NCI-H1417 treated with DMSO at 0.1 percent for 48 hours (cell line): ENCODE data around the gene CHCHD6.

Source experiments
- DNase-seq: peaks from one replicate; lab custom pipeline; 2025; lab: John Stamatoyannopoulos, UW

Gene CHCHD6

GRCh38 chr3:126668450-126669401 lies 35.3 kb upstream of the CHCHD6 start:
- no peak for DNase-seq

GRCh38 chr3:126671521-126671920 lies 32.5 kb upstream of the CHCHD6 start:
- DNase-seq: no peak

DNA sequence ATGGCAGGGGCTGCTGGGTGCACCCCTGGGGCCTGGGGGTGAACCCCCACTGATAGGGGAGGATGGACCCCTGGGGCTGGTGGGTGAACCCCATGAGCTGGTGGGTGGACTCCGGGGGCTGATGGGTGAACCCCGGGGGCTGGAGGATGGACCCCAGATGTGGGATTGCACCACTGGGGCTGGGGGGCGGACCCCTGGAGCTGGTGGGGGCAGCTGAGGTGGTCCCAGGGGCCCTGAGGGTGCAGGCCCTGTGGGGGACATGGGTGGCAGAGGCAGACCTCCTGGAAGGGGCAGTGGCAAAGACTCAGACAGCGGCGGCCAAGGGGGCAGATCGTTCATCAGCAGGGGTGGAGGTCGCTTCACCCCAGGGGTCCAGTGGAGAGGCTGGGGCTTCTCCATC lies 31.7 kb upstream of the CHCHD6 start:
- DNase-seq: no peak

DNA sequence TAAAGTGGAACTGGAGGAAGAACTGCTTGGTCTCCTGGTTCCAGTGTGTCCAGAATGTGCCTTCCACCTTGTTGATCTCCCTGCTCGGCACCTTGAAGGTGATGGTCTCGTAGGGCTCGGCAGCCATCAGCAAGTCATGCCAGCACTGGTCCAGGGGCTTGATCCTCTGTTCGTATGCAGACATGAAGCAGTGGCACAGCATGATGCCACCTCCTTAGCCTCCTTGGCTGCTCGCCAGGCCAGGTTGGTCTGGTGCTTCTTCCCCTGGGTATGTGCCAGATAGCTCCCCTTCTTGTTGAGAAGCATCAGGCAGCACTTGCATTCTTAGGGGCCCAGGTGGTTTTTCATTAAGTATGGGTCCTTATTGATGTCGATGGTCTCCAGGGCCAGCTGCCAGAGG lies 31.3 kb upstream of the CHCHD6 start:
- DNase-seq: no peak

DNA sequence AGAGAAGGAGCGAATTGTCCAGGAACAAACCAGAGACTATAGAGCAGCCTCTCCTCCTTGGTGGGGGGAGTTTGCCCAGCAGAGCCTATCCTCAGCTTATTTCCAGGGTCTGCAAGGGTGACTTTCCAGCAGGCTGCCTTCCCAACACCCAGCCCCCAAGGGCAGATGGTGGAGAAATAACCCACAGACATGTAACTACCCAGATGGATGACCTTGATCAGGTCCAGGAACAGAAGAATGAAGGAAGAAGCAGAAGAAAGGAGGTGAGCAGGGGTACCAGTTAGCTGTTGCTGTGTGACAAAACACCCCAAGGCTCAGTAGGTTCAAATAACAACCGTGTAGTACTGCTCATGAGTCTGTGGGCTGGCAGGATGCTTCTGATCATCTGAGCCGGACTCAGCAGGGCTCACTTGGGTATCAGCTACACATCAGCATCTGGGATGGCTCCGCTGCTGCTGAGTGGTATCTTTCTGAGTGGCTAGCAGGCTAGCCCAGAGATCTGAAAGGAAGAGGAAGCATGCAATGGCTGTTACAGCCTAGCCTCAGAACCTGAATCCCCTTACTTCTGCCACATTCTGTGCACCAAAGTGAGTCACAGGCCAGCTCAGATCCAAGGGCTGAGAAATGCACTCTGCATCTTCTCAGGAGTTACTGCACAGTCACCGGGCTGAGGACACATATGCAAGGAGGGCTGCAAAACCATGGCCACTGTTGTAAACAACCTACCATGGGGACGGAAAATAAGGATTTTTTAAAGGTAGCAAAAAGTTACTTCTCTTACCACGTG lies 26.9 kb upstream of the CHCHD6 start:
- DNase-seq: no peak

DNA sequence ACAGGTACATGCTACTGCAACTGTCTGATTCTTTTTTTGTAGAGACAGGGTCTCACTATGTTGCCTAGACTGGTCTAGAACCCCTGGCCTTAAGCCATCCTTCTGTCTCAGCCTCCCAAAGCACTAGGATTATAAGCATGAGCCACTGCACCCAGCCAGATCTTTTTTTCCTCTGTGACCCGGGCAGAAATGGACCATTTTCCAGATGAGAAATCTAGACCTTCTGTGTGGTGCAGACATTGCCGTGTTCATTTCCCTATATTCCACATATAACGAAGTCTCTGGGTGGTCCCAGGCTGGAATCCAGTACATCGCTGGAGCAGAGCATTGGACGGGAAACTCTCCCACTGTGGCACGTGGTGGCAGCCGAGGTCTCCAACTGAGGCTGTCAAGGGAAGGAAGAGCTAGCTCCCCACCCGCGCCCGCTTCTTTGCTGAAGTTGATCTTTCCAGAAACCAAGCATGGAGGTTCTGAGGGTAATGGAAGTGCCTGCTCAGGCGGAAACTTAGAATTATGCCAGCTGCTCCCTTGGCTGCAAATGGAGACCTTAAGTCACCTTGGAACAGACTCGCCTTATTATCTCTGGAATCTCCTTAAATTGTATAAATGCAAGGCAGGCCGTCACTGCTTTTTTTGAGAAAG lies 26.1 kb upstream of the CHCHD6 start:
- DNase-seq: no peak

DNA sequence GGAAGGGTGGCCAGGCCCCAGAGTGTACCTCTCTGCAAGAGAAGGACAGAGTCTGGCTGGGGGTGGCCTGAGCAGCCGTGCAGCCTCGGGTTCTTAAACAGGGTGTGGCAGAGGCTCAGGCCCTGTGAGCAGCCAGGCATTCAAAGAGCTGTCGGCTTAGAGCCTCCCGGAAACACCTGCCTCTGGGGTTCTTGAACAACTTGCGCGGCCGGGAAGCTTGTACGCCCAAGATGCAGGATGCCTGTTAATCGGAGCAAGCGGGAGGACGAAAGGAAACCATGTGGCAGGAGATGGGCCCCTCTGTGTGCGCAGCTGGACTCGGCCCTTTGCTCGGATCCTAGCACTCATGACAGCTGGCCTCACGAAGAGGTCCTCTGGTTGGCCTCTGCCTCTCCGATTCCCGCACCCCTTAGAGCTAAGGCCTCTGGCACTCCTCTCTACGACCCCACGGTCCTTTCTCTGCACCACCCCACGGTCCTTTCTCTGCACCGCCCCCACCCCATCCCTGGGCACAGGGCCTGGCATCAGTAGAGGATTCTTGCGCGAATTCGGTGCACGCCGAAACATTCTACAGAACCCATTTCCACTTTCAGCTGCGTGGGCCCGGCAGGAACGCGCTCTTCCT lies 25.2 kb upstream of the CHCHD6 start:
- DNase-seq: no peak

DNA sequence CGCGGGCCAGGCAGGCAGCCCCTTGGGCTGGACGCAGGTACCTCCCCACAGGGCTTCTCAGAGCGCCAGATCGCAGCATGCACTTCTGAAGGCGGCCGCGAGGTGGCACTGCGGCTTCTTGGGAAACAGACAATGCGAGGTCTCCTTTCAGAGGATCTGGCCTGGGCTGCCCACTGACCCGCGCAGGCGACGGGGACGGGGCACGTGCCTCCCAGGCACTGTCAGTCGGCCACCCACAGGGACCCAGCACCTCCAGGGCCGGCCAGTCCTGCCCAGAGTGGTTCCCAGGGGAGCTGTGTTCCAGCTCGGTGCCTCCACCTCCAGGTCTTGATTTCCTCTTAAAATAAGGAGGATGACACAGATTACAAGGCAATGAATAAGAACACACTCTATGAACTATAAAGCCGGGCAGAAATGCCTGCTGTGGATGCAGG lies 24.7 kb upstream of the CHCHD6 start:
- peak; percentile 35 for DNase-seq

DNA sequence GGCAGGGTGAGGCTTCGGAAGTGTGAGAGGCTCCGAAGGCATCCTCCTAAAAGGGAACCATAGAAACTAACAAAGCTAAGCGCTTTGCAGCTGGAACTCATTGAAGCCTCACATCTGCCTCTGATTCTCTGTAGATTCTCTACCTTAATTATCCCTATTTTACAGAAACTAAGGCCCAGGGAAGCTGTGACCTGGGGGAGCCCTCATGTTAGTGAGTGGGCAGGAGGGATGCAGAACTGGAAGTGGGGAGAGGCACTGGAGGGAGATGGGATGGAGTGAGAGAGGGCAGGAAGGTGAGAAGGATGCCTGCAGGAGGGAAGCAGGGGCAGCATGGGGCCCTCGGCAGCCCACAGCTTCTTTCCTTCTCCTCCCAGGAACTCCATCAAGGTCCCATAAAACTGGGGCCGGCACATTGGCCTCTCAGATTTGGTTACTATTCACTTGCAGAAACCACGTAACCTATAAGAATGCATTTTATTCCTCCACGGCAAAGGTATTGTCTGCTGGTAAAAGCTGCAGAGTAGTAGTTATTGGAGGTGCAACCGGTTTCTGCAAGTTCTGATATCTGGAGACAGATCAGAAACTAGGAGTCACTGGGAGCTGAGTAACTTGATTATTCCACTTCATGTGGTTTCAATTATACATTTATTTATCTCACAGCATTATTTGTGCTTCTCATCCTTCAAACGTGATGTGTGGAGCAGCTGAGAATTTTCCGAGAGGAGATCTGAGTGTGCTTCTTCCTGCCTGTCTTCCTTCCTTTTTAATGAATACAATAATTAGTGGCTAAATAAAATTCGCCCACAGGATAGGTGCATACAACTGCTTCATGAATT lies 24.0 kb upstream of the CHCHD6 start:
- DNase-seq: no peak

DNA sequence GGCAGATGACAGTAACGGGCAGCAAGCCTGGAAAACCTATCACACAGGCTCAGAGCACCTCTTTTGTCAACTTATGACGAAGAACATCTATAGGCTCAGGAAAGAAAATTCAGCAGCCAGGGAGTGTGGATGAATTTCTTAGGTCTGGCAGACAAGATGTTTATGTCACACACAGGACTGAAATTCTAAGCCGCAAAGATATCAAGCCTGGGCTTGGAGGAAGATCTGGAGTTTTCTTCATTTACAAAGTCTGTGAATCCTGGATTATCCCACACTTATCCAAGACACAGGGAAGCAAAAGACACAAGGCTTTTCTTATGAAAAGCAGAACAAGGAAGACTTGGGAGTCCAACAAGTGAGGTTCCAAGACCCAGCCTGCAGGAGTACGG lies 23.4 kb upstream of the CHCHD6 start:
- DNase-seq: no peak

GRCh38 chr3:126682009-126682408 lies 22.0 kb upstream of the CHCHD6 start:
- DNase-seq: no peak

GRCh38 chr3:126683069-126683468 lies 21.0 kb upstream of the CHCHD6 start:
- DNase-seq: no peak

DNA sequence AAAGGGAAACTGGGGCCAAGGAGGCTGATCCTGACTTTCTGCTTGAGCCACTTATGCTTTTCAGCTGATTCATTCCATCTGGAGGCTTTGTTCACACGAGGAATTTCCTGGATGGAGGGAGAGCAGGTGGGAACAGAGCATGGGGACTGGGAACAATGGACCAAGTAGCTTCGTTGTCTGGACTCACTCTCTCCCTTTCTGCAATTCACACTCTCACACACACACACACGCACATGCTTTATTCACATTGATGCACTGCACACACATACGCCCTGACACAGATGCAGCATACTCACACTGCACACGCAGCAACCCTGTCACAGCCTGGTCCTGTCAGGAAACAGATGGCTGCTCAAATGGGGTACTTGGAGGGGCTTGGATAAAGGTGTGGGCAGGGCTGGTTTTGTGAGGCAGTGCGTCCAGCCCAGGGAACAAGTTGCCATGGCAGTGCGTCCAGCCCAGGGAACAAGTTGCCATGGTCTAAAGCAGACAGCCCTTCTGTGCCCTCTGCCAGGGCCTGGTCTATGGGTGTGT lies 19.8 kb upstream of the CHCHD6 start:
- no peak for DNase-seq

GRCh38 chr3:126685021-126685420 lies 19.0 kb upstream of the CHCHD6 start:
- no peak for DNase-seq

DNA sequence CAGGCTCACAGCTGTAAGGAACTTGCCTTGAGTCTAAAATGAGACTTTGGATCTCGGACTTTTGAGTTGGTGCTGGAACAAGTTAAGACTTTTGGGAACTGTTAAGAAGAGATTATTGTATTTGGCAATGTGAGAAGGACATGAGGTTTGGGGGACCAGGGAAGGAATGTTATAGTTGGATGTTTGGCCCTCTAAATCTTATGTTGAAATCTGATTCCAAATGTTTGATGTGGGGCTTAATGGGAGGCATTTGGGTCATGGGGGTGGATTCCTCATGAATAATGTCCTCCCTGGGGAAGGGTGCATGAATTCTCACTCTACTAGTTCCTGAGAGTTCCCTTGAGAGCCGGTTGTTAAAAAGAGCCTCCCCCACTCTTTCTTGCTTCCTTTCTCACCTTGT lies 18.5 kb upstream of the CHCHD6 start:
- DNase-seq: no peak

DNA sequence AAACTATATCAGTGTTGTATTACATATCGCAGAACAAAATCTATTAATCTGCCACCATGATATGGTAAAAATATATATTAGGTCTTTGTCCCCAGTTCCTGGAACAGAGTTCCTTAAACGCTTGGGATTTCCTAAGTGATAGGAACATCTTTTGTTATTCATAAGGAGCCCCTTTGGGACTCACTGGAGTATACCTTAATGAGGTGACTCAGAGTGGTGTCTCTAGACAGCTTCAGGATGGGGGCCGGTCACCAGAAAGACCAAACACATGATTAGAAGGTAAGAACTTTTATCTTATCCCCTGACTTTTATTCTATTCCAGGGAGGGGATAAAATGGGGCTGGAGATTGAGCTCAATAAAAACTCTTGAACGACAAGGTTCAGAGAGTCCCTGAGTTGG lies 12.3 kb upstream of the CHCHD6 start:
- no peak for DNase-seq

DNA sequence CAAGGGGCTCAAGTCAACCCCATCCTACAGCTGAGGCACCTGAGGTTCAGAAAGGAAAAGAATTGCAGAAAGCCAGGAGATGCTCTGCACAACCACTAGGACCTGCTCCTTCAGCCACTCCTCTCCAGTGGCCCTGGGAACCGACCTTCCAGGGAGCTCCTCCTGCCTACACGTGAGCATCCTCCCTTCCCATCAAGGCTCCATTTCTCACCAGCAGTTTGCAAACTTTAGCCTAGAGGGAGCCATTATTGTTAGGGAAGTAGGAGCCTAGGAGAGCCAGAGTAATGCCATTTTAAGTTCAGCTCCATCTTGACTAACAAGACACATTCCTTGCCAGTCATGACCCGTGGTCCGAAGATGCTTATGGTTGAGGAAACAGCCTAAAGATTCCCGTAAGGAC lies 11.2 kb upstream of the CHCHD6 start:
- DNase-seq: no peak

DNA sequence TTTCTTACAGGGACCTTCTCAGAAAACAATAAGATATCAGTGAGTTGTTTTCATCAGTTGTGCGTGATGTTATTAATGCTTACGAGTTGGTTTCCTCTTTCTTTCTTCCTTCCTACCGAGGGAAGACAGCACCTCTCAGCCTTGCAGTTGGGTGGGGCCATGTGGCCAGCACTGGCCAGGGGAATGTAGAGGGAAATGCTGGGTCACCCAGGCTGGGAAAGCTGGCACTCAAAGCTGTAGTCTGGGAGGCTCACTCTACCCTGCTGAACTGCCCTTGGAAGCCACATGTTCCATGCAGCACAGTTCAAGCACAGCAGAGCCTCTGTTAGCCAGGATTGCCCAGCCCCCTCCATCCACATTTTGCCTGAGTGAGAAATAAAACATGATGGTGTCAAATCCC lies 10.1 kb upstream of the CHCHD6 start:
- DNase-seq: no peak

- no peak for DNase-seq
Measured at GRCh38 chr3:126696701-126697267, 7.3 kb upstream of the CHCHD6 start.

- DNase-seq: no peak
Measured at GRCh38 chr3:126699011-126699410, 5.0 kb upstream of the CHCHD6 start.
